ENCODE results near the gene KLRB1.
"Not testable (repeated sequence)": the region's sequence is repeated elsewhere in the genome, so short reads cannot be mapped to it uniquely, and the experiment has no call there.

KLRB1 gene

DNA sequence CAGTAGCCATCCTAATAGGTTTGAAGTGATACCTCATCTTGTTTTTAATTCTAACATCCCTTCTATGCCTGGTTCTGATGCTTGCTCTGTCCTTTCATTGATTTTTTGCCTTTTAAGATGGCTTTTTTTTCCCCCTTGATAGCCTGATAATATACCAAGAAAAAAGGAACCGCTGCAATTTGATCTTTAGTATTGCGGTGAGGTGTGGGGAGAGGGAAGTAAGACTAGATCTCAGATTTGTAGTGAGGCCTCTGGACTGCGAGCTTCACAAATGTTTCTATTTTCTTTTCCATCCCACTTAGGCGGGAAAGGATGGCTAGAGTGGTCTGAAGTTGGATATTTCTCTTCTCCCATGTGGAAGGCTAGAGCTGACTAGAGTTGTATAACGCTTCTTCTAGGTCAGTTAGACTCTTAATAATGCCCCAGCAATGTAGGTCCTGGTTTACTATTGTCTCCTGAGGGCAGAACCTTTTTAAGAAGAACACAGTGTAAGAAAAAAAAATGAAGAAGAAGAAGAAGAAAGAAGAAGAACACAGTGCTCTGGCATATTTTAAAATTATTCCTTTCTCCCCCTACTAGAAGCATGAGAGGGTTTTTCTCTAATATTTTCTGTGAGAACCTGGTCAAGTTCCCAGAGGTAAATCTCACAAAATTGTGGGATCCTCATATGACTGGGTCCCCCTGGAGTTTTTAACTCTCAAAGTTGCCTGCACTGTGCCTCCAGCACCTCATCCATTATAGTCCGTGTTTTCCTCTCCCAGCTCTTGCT lies 11.9 kb upstream of the KLRB1 start:
- Histone ChIP-seq H3K27ac (ENCODE audit: insufficient read depth, low read depth, low read length, poor library complexity, severe bottlenecking) (no peak overlapping the region), H3K9me3 (ENCODE audit: control insufficient read depth, low read length) (no peaks in the 10 kb centered on the region), H3K27me3 (ENCODE audit: control insufficient read depth, insufficient read depth, low read length, poor library complexity, severe bottlenecking) (no peaks in the 10 kb centered on the region), H3K36me3 (ENCODE audit: control insufficient read depth, insufficient read depth, low read length) (no peaks in the 10 kb centered on the region), H3K4me3 (ENCODE audit: insufficient read depth, low read depth, low read length) (no peak overlapping the region), H3K4me1 (ENCODE audit: control insufficient read depth, insufficient read depth, low read length) (no peaks in the 10 kb centered on the region)
- 93 to 95% methylated on average over 5 to 6 of the region's 6 CpGs for WGBS, 2 experiments

DNA sequence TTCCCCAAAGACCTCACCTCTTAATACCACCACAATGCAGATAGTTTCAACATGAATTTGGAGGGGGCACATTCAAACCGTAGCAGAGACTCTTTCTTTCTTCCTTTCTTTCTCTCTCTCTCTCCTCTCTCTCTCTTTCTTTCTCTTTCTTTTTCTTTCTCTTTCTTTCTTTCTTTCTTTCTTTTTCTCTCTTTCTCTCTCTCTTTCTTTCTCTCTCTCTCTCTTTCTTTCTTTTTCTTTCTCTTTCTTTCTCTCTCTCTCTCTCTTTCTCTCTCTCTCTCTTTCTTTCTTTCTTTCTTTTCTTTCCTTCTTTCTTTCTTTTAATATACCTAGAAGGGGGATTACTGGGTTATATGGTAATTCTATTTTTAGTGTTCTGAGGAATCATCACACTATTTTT lies 11.2 kb upstream of the KLRB1 start:
- H3K27ac ChIP-seq (ENCODE audit: insufficient read depth, low read depth, low read length, poor library complexity, severe bottlenecking); H3K36me3 ChIP-seq (ENCODE audit: control insufficient read depth, insufficient read depth, low read length); H3K9me3 ChIP-seq (ENCODE audit: control insufficient read depth, low read length); H3K27me3 ChIP-seq (ENCODE audit: control insufficient read depth, insufficient read depth, low read length, poor library complexity, severe bottlenecking); H3K4me1 ChIP-seq (ENCODE audit: control insufficient read depth, insufficient read depth, low read length); H3K4me3 ChIP-seq (ENCODE audit: insufficient read depth, low read depth, low read length): not testable (repeated sequence)
- WGBS, 2 experiments: 87 to 95% methylated on average over 1 of the region's 1 CpG

- Histone ChIP-seq H3K27ac (ENCODE audit: insufficient read depth, low read depth, low read length, poor library complexity, severe bottlenecking) (no peak overlapping the region), H3K4me3 (ENCODE audit: insufficient read depth, low read depth, low read length) (no peak overlapping the region), H3K27me3 (ENCODE audit: control insufficient read depth, insufficient read depth, low read length, poor library complexity, severe bottlenecking) (no peaks in the 10 kb centered on the region), H3K9me3 (ENCODE audit: control insufficient read depth, low read length) (no peaks in the 10 kb centered on the region), H3K36me3 (ENCODE audit: control insufficient read depth, insufficient read depth, low read length) (no peaks in the 10 kb centered on the region), H3K4me1 (ENCODE audit: control insufficient read depth, insufficient read depth, low read length) (no peaks in the 10 kb centered on the region)
- 95 to 99% methylated on average over 6 of the region's 6 CpGs for WGBS, 2 experiments
These were observed 9.4 kb upstream of the KLRB1 start for GRCh38 chr12:9617124-9617523.

GRCh38 chr12:9615420-9616136 lies 7.9 kb upstream of the KLRB1 start:
- WGBS, 2 experiments: 53 to 92% methylated on average over 2 to 3 of the region's 5 CpGs
- H3K4me3 ChIP-seq (ENCODE audit: insufficient read depth, low read depth, low read length): no peak overlapping the region
- H3K27ac ChIP-seq (ENCODE audit: insufficient read depth, low read depth, low read length, poor library complexity, severe bottlenecking): no peak overlapping the region
- H3K27me3 ChIP-seq (ENCODE audit: control insufficient read depth, insufficient read depth, low read length, poor library complexity, severe bottlenecking): no peaks in the 10 kb centered on the region
- H3K36me3 ChIP-seq (ENCODE audit: control insufficient read depth, insufficient read depth, low read length): no peaks in the 10 kb centered on the region
- H3K4me1 ChIP-seq (ENCODE audit: control insufficient read depth, insufficient read depth, low read length): no peaks in the 10 kb centered on the region
- H3K9me3 ChIP-seq (ENCODE audit: control insufficient read depth, low read length): no peaks in the 10 kb centered on the region

GRCh38 chr12:9610606-9611005 lies 2.9 kb upstream of the KLRB1 start:
- H3K36me3 ChIP-seq (ENCODE audit: control insufficient read depth, insufficient read depth, low read length); H3K4me3 ChIP-seq (ENCODE audit: insufficient read depth, low read depth, low read length); H3K27me3 ChIP-seq (ENCODE audit: control insufficient read depth, insufficient read depth, low read length, poor library complexity, severe bottlenecking); H3K4me1 ChIP-seq (ENCODE audit: control insufficient read depth, insufficient read depth, low read length); H3K27ac ChIP-seq (ENCODE audit: insufficient read depth, low read depth, low read length, poor library complexity, severe bottlenecking); H3K9me3 ChIP-seq (ENCODE audit: control insufficient read depth, low read length): not testable (repeated sequence)
- WGBS, 2 experiments: 91 to 93% methylated on average over 5 of the region's 5 CpGs

DNA sequence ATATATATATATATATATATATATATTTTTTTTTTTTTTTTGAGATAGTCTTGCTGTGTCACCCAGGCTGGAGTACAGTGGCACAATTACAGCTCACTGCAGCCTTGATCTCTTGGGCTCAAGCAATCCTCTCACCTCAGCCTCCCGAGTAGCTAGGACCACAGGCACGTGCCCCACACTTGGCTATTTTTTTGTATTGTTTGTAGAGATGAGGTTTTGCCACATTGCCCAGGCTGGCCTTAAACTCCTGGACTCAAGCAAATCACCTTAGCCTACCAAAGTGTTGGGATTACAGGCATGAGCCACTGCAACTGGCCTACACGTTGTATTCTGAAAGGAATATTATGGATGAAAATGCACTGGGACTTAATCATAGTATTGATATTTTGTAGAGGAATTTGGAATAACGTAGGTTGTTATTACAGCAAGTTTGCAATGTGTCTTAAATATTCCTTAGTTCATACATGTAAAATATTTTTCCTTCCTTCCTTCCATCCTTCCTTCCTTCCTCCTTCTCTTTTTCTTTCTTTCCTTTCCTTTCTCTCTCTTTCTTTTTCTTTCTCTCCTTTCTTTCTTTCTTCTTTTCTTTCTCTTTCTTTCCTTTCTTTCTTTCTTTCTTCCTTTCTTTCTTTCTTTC lies 862 bp downstream of the KLRB1 start:
- H3K4me1 ChIP-seq (ENCODE audit: control insufficient read depth, insufficient read depth, low read length): no peaks in the 10 kb centered on the region
- no peak overlapping the region for H3K4me3 ChIP-seq (ENCODE audit: insufficient read depth, low read depth, low read length)
- no peaks in the 10 kb centered on the region for H3K9me3 ChIP-seq (ENCODE audit: control insufficient read depth, low read length)
- WGBS, 2 experiments: 77 to 81% methylated on average over 3 to 4 of the region's 4 CpGs
- H3K27me3 ChIP-seq (ENCODE audit: control insufficient read depth, insufficient read depth, low read length, poor library complexity, severe bottlenecking): no peaks in the 10 kb centered on the region
- H3K27ac ChIP-seq (ENCODE audit: insufficient read depth, low read depth, low read length, poor library complexity, severe bottlenecking): no peak overlapping the region
- no peaks in the 10 kb centered on the region for H3K36me3 ChIP-seq (ENCODE audit: control insufficient read depth, insufficient read depth, low read length)

DNA sequence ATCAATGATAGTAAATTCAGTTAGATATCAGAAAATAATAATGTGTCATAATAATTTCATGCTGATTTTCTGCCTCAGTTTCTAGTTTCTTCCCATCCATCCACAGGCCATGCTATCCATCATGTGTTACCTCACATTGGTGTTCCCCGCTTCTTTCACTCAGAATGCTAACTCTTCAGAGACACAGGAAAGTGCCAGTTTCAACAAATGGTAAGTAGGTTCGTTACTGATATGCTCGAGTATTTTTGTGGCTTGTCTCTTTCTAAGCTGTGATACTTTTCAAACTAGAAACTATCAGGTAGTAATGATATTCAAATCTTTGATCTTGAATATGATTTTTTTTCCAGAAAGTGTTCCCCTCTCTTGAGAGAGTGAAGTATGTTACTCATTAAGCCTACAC lies 1.5 kb downstream of the KLRB1 start:
- WGBS, 2 experiments: 92 to 100% methylated on average over 2 to 3 of the region's 3 CpGs
- no peak overlapping the region for H3K27ac ChIP-seq (ENCODE audit: insufficient read depth, low read depth, low read length, poor library complexity, severe bottlenecking)

DNA sequence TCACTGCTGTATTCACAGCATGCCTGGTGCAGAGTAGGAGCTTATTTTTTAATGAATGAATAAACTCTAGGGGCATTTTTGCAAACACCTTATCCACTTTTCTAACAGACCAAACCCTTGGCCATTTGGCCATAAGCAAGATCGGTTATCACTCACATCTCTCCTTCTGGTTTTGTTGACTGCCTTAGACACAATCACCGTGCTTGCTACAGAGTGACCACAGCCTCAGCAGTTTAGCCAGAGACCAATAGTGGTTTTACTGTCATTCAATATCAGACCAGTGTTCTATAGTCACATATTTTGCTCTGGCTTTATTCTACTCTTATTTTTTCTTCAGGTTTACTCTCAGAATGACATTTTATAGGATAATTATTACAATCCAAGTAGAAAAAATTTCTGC lies 2.2 kb downstream of the KLRB1 start:
- no peaks in the 10 kb centered on the region for H3K9me3 ChIP-seq (ENCODE audit: control insufficient read depth, low read length)
- no peaks in the 10 kb centered on the region for H3K36me3 ChIP-seq (ENCODE audit: control insufficient read depth, insufficient read depth, low read length)
- H3K4me3 ChIP-seq (ENCODE audit: insufficient read depth, low read depth, low read length): no peak overlapping the region
- H3K4me1 ChIP-seq (ENCODE audit: control insufficient read depth, insufficient read depth, low read length): no peaks in the 10 kb centered on the region
- H3K27ac ChIP-seq (ENCODE audit: insufficient read depth, low read depth, low read length, poor library complexity, severe bottlenecking): no peak overlapping the region
- 92 to 94% methylated on average over 2 of the region's 2 CpGs for WGBS, 2 experiments
- H3K27me3 ChIP-seq (ENCODE audit: control insufficient read depth, insufficient read depth, low read length, poor library complexity, severe bottlenecking): no peaks in the 10 kb centered on the region

More for the DNA sequence above, 1.5 kb downstream of the KLRB1 start:
- Histone ChIP-seq H3K4me1 (ENCODE audit: control insufficient read depth, insufficient read depth, low read length) (no peaks in the 10 kb centered on the region), H3K36me3 (ENCODE audit: control insufficient read depth, insufficient read depth, low read length) (no peaks in the 10 kb centered on the region), H3K9me3 (ENCODE audit: control insufficient read depth, low read length) (no peaks in the 10 kb centered on the region), H3K27me3 (ENCODE audit: control insufficient read depth, insufficient read depth, low read length, poor library complexity, severe bottlenecking) (no peaks in the 10 kb centered on the region), H3K4me3 (ENCODE audit: insufficient read depth, low read depth, low read length) (no peak overlapping the region)

DNA sequence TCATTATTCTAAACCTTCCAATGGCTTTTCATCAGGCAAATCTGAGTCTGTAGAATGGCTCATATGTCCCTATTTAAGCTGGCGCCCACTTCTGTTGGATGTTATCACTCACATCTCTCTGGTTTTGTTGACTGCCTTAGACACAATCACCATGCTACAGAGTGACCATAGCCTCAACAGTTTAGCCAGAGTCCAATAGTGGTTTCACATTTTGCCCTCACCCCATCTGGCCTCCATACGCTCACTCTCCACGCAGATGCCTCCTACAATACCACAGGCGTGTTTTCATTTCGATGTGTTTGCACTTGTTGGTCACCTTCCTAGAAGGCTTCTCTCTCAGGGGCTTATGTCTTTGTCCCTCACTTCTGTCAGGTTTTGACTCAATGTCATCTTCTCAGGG lies 3.4 kb downstream of the KLRB1 start:
- no peaks in the 10 kb centered on the region for H3K27me3 ChIP-seq (ENCODE audit: control insufficient read depth, insufficient read depth, low read length, poor library complexity, severe bottlenecking)
- no peaks in the 10 kb centered on the region for H3K4me1 ChIP-seq (ENCODE audit: control insufficient read depth, insufficient read depth, low read length)
- no peaks in the 10 kb centered on the region for H3K36me3 ChIP-seq (ENCODE audit: control insufficient read depth, insufficient read depth, low read length)
- no peaks in the 10 kb centered on the region for H3K9me3 ChIP-seq (ENCODE audit: control insufficient read depth, low read length)
- H3K4me3 ChIP-seq (ENCODE audit: insufficient read depth, low read depth, low read length): no peak overlapping the region
- WGBS, 2 experiments: 92 to 98% methylated on average over 5 of the region's 5 CpGs
- H3K27ac ChIP-seq (ENCODE audit: insufficient read depth, low read depth, low read length, poor library complexity, severe bottlenecking): no peak overlapping the region

- H3K27ac ChIP-seq (ENCODE audit: insufficient read depth, low read depth, low read length, poor library complexity, severe bottlenecking); H3K36me3 ChIP-seq (ENCODE audit: control insufficient read depth, insufficient read depth, low read length): not testable (repeated sequence)
- 77 to 82% methylated on average over 3 of the region's 3 CpGs for WGBS, 2 experiments
These were observed 7.3 kb downstream of the KLRB1 start for GRCh38 chr12:9600426-9600825.

More at GRCh38 chr12:9600426-9600825, 7.3 kb downstream of the KLRB1 start:
- not testable (repeated sequence) for H3K9me3 ChIP-seq (ENCODE audit: control insufficient read depth, low read length); H3K4me1 ChIP-seq (ENCODE audit: control insufficient read depth, insufficient read depth, low read length); H3K4me3 ChIP-seq (ENCODE audit: insufficient read depth, low read depth, low read length); H3K27me3 ChIP-seq (ENCODE audit: control insufficient read depth, insufficient read depth, low read length, poor library complexity, severe bottlenecking)

All from ectodermal cell (in vitro differentiated cells).